ENCODE results near the gene PHRF1. TPM values are rescaled to one million over a fixed set of nuclear protein-coding genes. Genes with fewer than 3 reads are reported as not detected.

PHRF1 gene
- total RNA-seq, 1 experiment from 2014 or later: 48.9 TPM

GRCh38 chr11:578276-579035 is 2.2 kb downstream of the PHRF1 start:
- Histone ChIP-seq H3T11ph (ENCODE audit: low read length) (no peak overlapping the region), H4K5ac (ENCODE audit: insufficient read length, low read depth, low read length) (no peak overlapping the region), H2AFZ (ENCODE audit: low read length) (no peak overlapping the region), H3K4me2 (ENCODE audit: insufficient read depth, insufficient read length, low read length) (peak overlapping the region; percentile 94), H4K91ac (ENCODE audit: insufficient read length, low read depth, low read length) (no peak overlapping the region), H2AK5ac (ENCODE audit: insufficient read length, low read length) (no peak overlapping the region), H3K23ac (ENCODE audit: insufficient read length, low read depth, low read length) (no peak overlapping the region), H2BK12ac (ENCODE audit: insufficient read length, low read depth, low read length) (no peak overlapping the region), H3K23me2 (ENCODE audit: insufficient read length, low read depth, low read length, poor library complexity, severe bottlenecking) (peaks cover 13% of the 10 kb centered on the region), H3K79me2 (ENCODE audit: insufficient read depth, low read length) (peaks cover 42% of the 10 kb centered on the region; the same call in 1 of the 2 replicates), H2BK20ac (ENCODE audit: low read depth, low read length, poor library complexity, severe bottlenecking) (no peak overlapping the region), H4K20me1 (ENCODE audit: control insufficient read depth, insufficient read depth, insufficient read length) (no peaks in the 10 kb centered on the region), H3K18ac (ENCODE audit: insufficient read length, low read depth, low read length) (no peak overlapping the region), H3K4me1 (ENCODE audit: insufficient read depth, low read length) (no peaks in the 10 kb centered on the region), H3K56ac (ENCODE audit: insufficient read length, low read depth, low read length) (no peak overlapping the region), H2BK15ac (ENCODE audit: low read depth, low read length) (no peak overlapping the region), H4K8ac (replicated peaks; ENCODE audit: insufficient read length, low read depth, low read length) (no peak overlapping the region), H2BK5ac (ENCODE audit: insufficient read length, low read length) (no peak overlapping the region), H3K4ac (ENCODE audit: low read depth, low read length) (no peak overlapping the region), H3K9ac (ENCODE audit: extremely low read depth, insufficient read length, low read length) (no peak overlapping the region), H3K79me1 (ENCODE audit: insufficient read depth, low read depth, low read length, poor library complexity, severe bottlenecking) (peaks cover 10% of the 10 kb centered on the region), H3K9me3 (ENCODE audit: control insufficient read depth, low read depth, low read length) (no peaks in the 10 kb centered on the region), H3K27ac (ENCODE audit: insufficient read length, low read depth, low read length) (no peak overlapping the region), H3K27me3 (ENCODE audit: insufficient read depth, low read length) (no peaks in the 10 kb centered on the region; the same call in 1 of the 2 replicates), H2BK120ac (ENCODE audit: low read depth, low read length, poor library complexity, severe bottlenecking) (no peak overlapping the region), H3K14ac (ENCODE audit: insufficient read depth, low read length) (no peak overlapping the region)
- no CpG with 5 or more reads among the region's 21 CpGs for WGBS (ENCODE audit: extremely low coverage, insufficient read length, low lambda C conversion rate)
- DNase-seq: no peak
- peaks cover 14% of the 10 kb centered on the region for H3K27me3 Mint-ChIP-seq (ENCODE audit: low read depth)
- no peak for TF ChIP-seq CTCF (conservative IDR thresholded peaks at IDR 0.05)
- peak overlapping the region in 1 of 3 experiments; percentile 83; a peak in 1 of 7 replicates for H3K27ac Mint-ChIP-seq
- peaks cover 23 to 28% of the 10 kb centered on the region in 2 experiments for H3K4me1 Mint-ChIP-seq
- peaks cover 13 to 30% (median 24%) of the 10 kb centered on the region in 3 experiments; a peak in 6 of 7 replicates for H3K36me3 Mint-ChIP-seq (ENCODE audit: insufficient read depth in 1 of 3, low read depth in 3 of 3)
- no peaks in the 10 kb centered on the region for H3K9me3 Mint-ChIP-seq
- H3K4me3 Mint-ChIP-seq: peak overlapping the region; percentile 68 to 86
